BE2C (cell line): Measurements from ENCODE around the gene GRIK1.

Experiments
- DNase-seq: peaks from one replicate; pipeline ENCODE4 v3.0.0-alpha.2; 2020
- H3K27me3 ChIP-seq: fragments of 250-450 bp; sonication (Bioruptor Pico); 2 replicates; pipeline ENCODE4 v1.5.1; 2020; ENCODE audit warnings: mild to moderate bottlenecking
- H3K36me3 ChIP-seq: fragments of 250-450 bp; sonication (Bioruptor Pico); 2 replicates; pipeline ENCODE4 v1.5.1; 2020; ENCODE audit warnings: mild to moderate bottlenecking
- H3K4me1 ChIP-seq: fragments of 250-450 bp; sonication (Bioruptor Pico); 2 replicates; pipeline ENCODE4 v1.5.1; 2020
- H3K4me3 ChIP-seq: 2 replicates; pipeline ENCODE4 v1.5.1; 2011; ENCODE audit warnings: low read depth, low read length
- H3K9me3 ChIP-seq: fragments of 250-450 bp; sonication (Bioruptor Pico); 2 replicates; pipeline ENCODE4 v1.5.1; 2020
- TF ChIP-seq, protein P1 (sequence below): IDR thresholded peaks from 2 replicates; pipeline ENCODE4 v1.5.1; 2012; ENCODE audit warnings: mild to moderate bottlenecking, low read depth, low read length

GRIK1 gene

DNA sequence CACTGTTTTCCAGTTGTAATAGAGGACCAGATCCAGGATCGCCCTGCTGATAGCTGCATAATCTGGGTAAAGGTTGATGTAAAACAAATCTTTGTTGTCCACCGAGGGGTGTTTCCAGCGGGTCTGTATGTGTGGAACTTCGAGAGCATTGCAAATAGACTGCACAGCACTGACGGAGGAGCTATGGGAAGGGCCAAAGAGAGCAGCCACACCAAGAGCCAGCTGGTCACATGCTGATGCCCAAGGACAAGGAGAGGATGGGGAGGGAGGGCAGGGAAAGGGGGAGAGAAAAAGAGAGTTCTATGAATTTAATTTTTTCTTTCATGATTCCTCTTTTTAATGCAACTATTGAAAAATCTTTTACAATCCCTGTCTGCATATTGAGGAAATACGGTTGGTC lies 250.0 kb downstream of the GRIK1 start:
- no peak for DNase-seq
- Histone ChIP-seq H3K4me3 (no peak overlapping the region), H3K4me1 (no peaks in the 10 kb centered on the region), H3K9me3 (no peaks in the 10 kb centered on the region), H3K36me3 (no peaks in the 10 kb centered on the region), H3K27me3 (no peaks in the 10 kb centered on the region)
- TF ChIP-seq, protein P1, sequence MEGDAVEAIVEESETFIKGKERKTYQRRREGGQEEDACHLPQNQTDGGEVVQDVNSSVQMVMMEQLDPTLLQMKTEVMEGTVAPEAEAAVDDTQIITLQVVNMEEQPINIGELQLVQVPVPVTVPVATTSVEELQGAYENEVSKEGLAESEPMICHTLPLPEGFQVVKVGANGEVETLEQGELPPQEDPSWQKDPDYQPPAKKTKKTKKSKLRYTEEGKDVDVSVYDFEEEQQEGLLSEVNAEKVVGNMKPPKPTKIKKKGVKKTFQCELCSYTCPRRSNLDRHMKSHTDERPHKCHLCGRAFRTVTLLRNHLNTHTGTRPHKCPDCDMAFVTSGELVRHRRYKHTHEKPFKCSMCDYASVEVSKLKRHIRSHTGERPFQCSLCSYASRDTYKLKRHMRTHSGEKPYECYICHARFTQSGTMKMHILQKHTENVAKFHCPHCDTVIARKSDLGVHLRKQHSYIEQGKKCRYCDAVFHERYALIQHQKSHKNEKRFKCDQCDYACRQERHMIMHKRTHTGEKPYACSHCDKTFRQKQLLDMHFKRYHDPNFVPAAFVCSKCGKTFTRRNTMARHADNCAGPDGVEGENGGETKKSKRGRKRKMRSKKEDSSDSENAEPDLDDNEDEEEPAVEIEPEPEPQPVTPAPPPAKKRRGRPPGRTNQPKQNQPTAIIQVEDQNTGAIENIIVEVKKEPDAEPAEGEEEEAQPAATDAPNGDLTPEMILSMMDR = no peak

DNA sequence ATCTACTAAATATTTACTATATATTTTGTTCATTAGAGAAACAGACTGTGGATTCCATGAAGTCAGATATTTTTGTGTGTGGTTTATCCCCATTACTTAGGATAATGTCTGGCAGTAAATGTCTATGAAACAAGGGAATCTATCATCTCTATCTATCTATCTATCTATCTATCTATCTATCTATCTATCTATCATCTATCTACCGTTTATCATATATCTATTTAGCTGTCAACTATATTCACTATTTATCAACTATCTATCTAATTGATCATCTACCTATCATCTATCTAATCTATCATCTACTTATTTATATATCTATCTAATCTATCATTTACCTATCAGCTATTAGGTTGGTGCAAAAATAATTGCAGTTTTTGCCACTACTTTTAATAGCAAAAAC lies 255.7 kb downstream of the GRIK1 start:
- no peaks in the 10 kb centered on the region for H3K9me3 ChIP-seq
- DNase-seq = no peak
- TF ChIP-seq, protein P1 = no peak
- no peaks in the 10 kb centered on the region for H3K27me3 ChIP-seq
- H3K36me3 ChIP-seq = no peaks in the 10 kb centered on the region
- H3K4me1 ChIP-seq = no peaks in the 10 kb centered on the region
- no peak overlapping the region for H3K4me3 ChIP-seq

- Histone ChIP-seq H3K9me3 (no peaks in the 10 kb centered on the region), H3K36me3 (no peaks in the 10 kb centered on the region), H3K4me1 (no peaks in the 10 kb centered on the region), H3K27me3 (no peaks in the 10 kb centered on the region), H3K4me3 (no peak overlapping the region)
- no peak for DNase-seq
- TF ChIP-seq, protein P1 = no peak
Observed at GRCh38 chr21:29682800-29683199, 257.0 kb downstream of the GRIK1 start.

DNA sequence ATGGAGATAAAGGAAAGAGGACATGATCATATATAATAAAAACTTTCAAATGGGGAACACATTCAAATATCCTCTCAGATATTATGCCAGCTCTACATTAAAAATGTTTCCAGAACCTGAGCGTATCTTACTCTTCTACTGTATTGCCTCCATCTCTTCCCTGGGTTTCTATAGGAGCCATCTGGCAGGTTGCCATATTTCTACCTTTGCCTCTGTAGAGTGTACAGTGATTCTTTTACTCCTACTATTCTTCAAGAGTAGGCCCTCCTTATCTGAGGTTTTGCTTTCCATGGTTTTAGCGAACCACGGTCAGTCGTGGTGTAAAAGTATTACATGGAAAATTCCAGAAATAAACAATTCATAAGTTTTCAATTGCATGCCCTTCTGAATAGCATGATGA lies 259.5 kb downstream of the GRIK1 start:
- TF ChIP-seq, protein P1 = no peak
- no peak for DNase-seq
- Histone ChIP-seq H3K36me3 (no peaks in the 10 kb centered on the region), H3K4me3 (no peak overlapping the region), H3K9me3 (no peaks in the 10 kb centered on the region), H3K4me1 (no peaks in the 10 kb centered on the region), H3K27me3 (no peaks in the 10 kb centered on the region)

GRCh38 chr21:29678626-29679025 lies 261.2 kb downstream of the GRIK1 start:
- Histone ChIP-seq H3K4me3 (no peak overlapping the region), H3K36me3 (no peaks in the 10 kb centered on the region), H3K4me1 (no peaks in the 10 kb centered on the region), H3K9me3 (no peaks in the 10 kb centered on the region), H3K27me3 (no peaks in the 10 kb centered on the region)
- TF ChIP-seq, protein P1 = no peak
- DNase-seq = no peak

DNA sequence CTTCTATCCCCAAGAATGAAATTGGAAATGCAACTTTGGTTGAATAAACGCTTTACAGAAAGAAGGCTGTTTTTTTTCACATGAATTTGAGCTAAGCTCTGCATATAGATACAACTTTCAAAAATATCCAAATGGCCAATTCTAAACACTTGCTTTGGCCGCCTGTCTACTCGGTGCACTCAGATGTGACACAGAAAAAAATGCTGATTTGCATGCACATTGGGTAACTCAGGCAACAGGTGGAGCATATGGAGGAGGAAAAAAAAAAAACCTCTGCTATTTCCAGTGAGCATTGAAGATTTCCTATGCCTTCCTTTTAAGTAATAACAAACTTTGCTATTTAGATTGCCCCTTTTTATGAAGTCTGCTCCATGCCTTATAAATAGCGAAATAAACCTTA lies 262.5 kb downstream of the GRIK1 start:
- no peak overlapping the region for H3K4me3 ChIP-seq
- H3K36me3 ChIP-seq = no peaks in the 10 kb centered on the region
- TF ChIP-seq, protein P1 = no peak
- DNase-seq = no peak
- H3K27me3 ChIP-seq = no peaks in the 10 kb centered on the region
- no peaks in the 10 kb centered on the region for H3K9me3 ChIP-seq
- H3K4me1 ChIP-seq = no peaks in the 10 kb centered on the region
